Activated CD4-positive, CD25-positive, alpha-beta regulatory T cell treated with anti-CD3 and anti-CD28 coated beads, Interleukin-2, amount 50 U/mL, for 72 hours (primary cell): ENCODE data around the gene DBH.

Experiments
- DNase-seq: peaks from one replicate; pipeline ENCODE4 v3.0.0; 2021

The DBH gene

GRCh38 chr9:133647148-133647547 is 11.0 kb downstream of the DBH start:
- DNase-seq, result no peak

- DNase-seq, result no peak
Measured at GRCh38 chr9:133647765-133648469, 11.8 kb downstream of the DBH start.

GRCh38 chr9:133649194-133649593 is 13.0 kb downstream of the DBH start:
- DNase-seq, result no peak

GRCh38 chr9:133650026-133650425 is 13.9 kb downstream of the DBH start:
- no peak for DNase-seq

GRCh38 chr9:133653638-133654037 is 17.5 kb downstream of the DBH start:
- DNase-seq, result no peak

- DNase-seq, result no peak
Measured at GRCh38 chr9:133654736-133655657, 18.8 kb downstream of the DBH start.

GRCh38 chr9:133655701-133656100 is 19.5 kb downstream of the DBH start:
- DNase-seq, result no peak

- no peak for DNase-seq
Measured at GRCh38 chr9:133656211-133657119, 20.3 kb downstream of the DBH start.

- no peak for DNase-seq
Measured at GRCh38 chr9:133657120-133657661, 21.0 kb downstream of the DBH start.

GRCh38 chr9:133658442-133659431 is 22.6 kb downstream of the DBH start:
- no peak for DNase-seq

GRCh38 chr9:133659516-133659915 is 23.4 kb downstream of the DBH start:
- no peak for DNase-seq

GRCh38 chr9:133661846-133662540 is 25.8 kb downstream of the DBH start:
- DNase-seq, result no peak

GRCh38 chr9:133664173-133665050 is 28.2 kb downstream of the DBH start:
- DNase-seq, result no peak

GRCh38 chr9:133665096-133665495 is 28.9 kb downstream of the DBH start:
- no peak for DNase-seq

- no peak for DNase-seq
Measured at GRCh38 chr9:133665535-133665934, 29.4 kb downstream of the DBH start.

- no peak for DNase-seq
Measured at GRCh38 chr9:133666387-133666786, 30.2 kb downstream of the DBH start.

GRCh38 chr9:133666845-133667244 is 30.7 kb downstream of the DBH start:
- DNase-seq, result no peak

GRCh38 chr9:133667759-133668450 is 31.7 kb downstream of the DBH start:
- no peak for DNase-seq

- DNase-seq, result no peak
Measured at GRCh38 chr9:133669182-133669801, 33.1 kb downstream of the DBH start.
